WI38 (cell line): ENCODE measurements around the gene SHC2.
"Not testable (repeated sequence)": the region's sequence is repeated elsewhere in the genome, so short reads cannot be mapped to it uniquely, and the experiment has no call there.

Experiments used
- H3K4me3 ChIP-seq: 2 replicates; pipeline ENCODE4 v1.5.1; 2011; ENCODE audit warnings: low read depth, mild to moderate bottlenecking, control low read depth, low read length
- CTCF ChIP-seq: IDR thresholded peaks from 2 replicates; pipeline ENCODE4 v1.5.1; 2012; ENCODE audit warnings: low read depth, mild to moderate bottlenecking, control low read depth, low read length

SHC2 gene

DNA sequence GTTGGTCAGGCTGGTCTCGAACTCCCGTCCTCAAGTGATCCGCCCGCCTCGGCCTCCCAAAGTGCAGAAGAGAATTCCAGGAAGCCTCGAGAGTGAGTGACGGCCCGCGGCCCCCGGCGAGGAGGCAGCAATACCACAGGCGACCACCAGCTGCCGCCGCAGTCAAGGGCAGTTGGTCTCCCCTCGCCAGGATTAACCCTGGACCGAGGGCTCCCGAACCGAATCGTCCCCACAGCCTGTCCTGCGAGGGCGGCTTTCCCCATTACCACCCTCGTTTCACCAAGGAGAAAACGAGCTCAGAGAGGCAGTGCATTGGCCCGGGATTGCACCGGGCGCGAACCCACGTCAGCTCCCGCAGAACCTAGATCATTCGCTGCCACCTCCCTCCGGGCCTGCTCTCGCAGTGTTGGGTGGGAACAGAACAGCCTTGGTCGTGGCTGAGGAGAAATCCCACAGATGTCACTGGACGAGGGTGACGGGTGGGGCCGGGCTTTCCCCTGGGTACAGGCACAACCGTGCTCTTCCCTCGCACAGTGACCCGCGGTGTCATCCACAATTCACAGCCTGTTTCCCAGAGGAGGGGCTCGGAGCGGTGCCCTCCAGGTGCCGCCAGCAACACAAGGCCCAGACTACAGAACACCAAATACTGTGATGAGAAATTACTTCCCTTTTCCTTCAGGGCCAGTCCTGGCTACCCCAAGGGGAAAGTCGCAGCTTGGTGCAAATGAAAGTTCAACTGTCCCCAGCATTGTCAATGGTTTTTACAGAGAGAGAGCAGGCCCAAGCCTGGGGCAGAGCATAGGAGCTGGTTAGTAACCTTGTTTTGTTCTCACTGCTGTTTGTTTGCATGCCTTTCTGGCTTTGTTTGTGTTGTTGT, 76.7 kb downstream of the SHC2 start:
- H3K4me3 ChIP-seq: no peak overlapping the region
- TF ChIP-seq CTCF: no peak

GRCh38 chr19:383040-383439, 77.8 kb downstream of the SHC2 start:
- no peak for TF ChIP-seq CTCF
- H3K4me3 ChIP-seq: no peak overlapping the region

GRCh38 chr19:382578-382977, 78.3 kb downstream of the SHC2 start:
- H3K4me3 ChIP-seq: not testable (repeated sequence)

GRCh38 chr19:381901-382300, 78.9 kb downstream of the SHC2 start:
- H3K4me3 ChIP-seq: not testable (repeated sequence)

- not testable (repeated sequence) for H3K4me3 ChIP-seq
These were observed 80.1 kb downstream of the SHC2 start for GRCh38 chr19:380618-381219.

- no peak overlapping the region for H3K4me3 ChIP-seq
- no peak for TF ChIP-seq CTCF
These were observed 81.0 kb downstream of the SHC2 start for GRCh38 chr19:379796-380195.

DNA sequence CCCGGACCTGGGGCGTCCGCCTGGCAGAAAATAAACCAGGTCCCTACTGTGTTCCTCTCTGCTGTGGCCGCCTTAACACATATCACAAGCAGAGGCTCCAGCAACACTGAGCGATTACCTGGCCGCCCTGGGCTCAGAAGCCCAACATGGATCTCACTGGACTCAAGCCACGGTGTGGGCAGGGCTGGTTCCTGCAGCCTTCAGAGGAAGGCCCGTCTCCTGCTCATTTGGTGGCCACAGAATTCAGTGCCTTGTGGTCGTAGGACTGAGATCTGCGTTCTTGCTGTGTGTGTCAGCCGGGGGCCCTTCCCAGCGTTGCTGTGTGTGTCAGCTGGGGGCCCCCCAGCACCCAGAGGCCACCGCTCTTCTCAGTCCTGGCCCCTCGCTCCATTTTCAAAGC, 82.1 kb downstream of the SHC2 start:
- TF ChIP-seq CTCF: no peak
- no peak overlapping the region for H3K4me3 ChIP-seq

- no peak overlapping the region for H3K4me3 ChIP-seq
- TF ChIP-seq CTCF: no peak
These were observed 82.8 kb downstream of the SHC2 start for GRCh38 chr19:377801-378581.
